Gastrocnemius medialis (tissue), 4 donors: Measurements from ENCODE around the gene CTBS. TPM values are rescaled to one million over a fixed set of nuclear protein-coding genes. Genes with fewer than 3 reads are reported as not detected.
A peak's percentile ranks its signal among the peaks of the same experiment; 100 is the strongest.

Experiments
- ATAC-seq, 2 donors: fragments of 150-250 bp; one replicate each; pipeline ENCODE4 v1.9.1; 2016
- DNase-seq, 2 donors: peaks; one replicate each; pipeline ENCODE4 v3.0.0-alpha.2; 2019
- H3K27ac ChIP-seq, 4 donors: fragments of 200-600 bp; sonication (generic); 1 replicate in 1 of 4; 2 replicates in 3 of 4; pipeline ENCODE4 v1.5.1; 2016 to 2018; ENCODE audit warnings: mild to moderate bottlenecking in 2 of 4, moderate library complexity in 1 of 4
- H3K27me3 ChIP-seq, 3 donors: fragments of 200-600 bp; sonication (generic) in 2 of 3; 1 replicate in 1 of 3; 2 replicates in 2 of 3; pipeline versions ENCODE4 v1.5.1 to v1.6.0; 2016 to 2019; ENCODE audit warnings: mild to moderate bottlenecking in 1 of 3, moderate library complexity in 1 of 3
- H3K36me3 ChIP-seq, 2 donors: fragments of 200-600 bp; sonication (generic) in 1 of 2; one replicate each; pipeline ENCODE4 v1.5.1; 2017 to 2018
- H3K4me1 ChIP-seq, 2 donors: fragments of 200-600 bp; sonication (generic) in 1 of 2; one replicate each; pipeline ENCODE4 v1.5.1; 2016 to 2017; ENCODE audit warnings: mild to moderate bottlenecking in 2 of 2
- H3K4me3 ChIP-seq, 4 donors: fragments of 200-600 bp; sonication (generic) in 3 of 4; 1 replicate in 1 of 4; 2 replicates in 3 of 4; pipeline ENCODE4 v1.5.1; 2016 to 2019; ENCODE audit warnings: mild to moderate bottlenecking in 2 of 4
- H3K9me3 ChIP-seq, 3 donors: fragments of 200-600 bp; sonication (generic) in 2 of 3; 1 replicate in 1 of 3; 2 replicates in 2 of 3; pipeline ENCODE4 v1.5.1; 2016 to 2019
- POLR2A ChIP-seq, 2 donors: fragments of 450-650 bp; IDR thresholded peaks; one replicate each; pipeline ENCODE4 v1.6.1; 2017; ENCODE audit warnings: antibody characterized with exemption in 2 of 2, mild to moderate bottlenecking in 2 of 2, moderate library complexity in 2 of 2
- in situ Hi-C, 4 donors: fragments of 200-750 bp; cut with MboI; loops; one replicate each; pipeline versions ENCODE4 v1.15.0 to v1.8.0; 2017; ENCODE audit warnings: low sequenced_read_pairs in 4 of 4
- intact Hi-C: fragments of 100-400 bp; cut with DNase I; formaldehyde crosslinking; loops from one replicate; pipeline ENCODE4 v1.15.1; 2023; ENCODE audit warnings: low total_unique reads
- total RNA-seq, 4 donors: library from RNA; depleted of rRNA; stranded (reverse); fragments of >200 nt; gene quantifications; one replicate each; pipeline versions ENCODE4 v1.1.0 to v1.2.3, GENCODE V29; 2016
- TF ChIP-seq, protein P1 (sequence below), 5 experiments: fragments of 450-650 bp in 3 of 5; fragments of 200-600 bp in 2 of 5; sonication (generic) in 2 of 5; IDR thresholded peaks in 4 of 5; conservative IDR thresholded peaks in 1 of 5; 1 replicate in 4 of 5; 2 replicates in 1 of 5; pipeline ENCODE4 v1.5.1; 2016 to 2019; ENCODE audit warnings: antibody characterized with exemption in 5 of 5, mild to moderate bottlenecking in 3 of 5, moderate library complexity in 3 of 5

Gene CTBS
- total RNA-seq, 4 donors from 2014 or later: 4.0 to 6.6 (median 4.7) TPM

DNA sequence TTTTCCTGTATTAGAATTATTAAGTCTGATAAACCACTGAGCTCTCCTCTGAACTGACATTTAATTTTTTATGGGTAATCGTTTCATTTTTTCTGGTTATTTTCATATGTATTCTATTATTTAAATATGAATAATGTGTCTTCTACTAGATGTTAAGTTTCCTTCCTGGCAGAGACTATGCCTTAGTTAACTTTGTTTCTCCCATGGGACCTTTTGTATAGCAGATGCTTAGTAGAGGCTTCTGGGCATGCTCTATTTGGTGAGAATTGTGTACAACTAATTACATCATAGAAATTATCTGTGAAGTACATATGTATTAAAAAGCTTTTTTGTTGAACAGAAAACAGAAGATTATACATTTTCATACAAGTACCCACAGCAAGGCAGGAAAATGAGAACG is 23.4 kb downstream of the CTBS start:
- no peak for ATAC-seq
- intact Hi-C loops: no loop called here
- TF ChIP-seq, protein P1, sequence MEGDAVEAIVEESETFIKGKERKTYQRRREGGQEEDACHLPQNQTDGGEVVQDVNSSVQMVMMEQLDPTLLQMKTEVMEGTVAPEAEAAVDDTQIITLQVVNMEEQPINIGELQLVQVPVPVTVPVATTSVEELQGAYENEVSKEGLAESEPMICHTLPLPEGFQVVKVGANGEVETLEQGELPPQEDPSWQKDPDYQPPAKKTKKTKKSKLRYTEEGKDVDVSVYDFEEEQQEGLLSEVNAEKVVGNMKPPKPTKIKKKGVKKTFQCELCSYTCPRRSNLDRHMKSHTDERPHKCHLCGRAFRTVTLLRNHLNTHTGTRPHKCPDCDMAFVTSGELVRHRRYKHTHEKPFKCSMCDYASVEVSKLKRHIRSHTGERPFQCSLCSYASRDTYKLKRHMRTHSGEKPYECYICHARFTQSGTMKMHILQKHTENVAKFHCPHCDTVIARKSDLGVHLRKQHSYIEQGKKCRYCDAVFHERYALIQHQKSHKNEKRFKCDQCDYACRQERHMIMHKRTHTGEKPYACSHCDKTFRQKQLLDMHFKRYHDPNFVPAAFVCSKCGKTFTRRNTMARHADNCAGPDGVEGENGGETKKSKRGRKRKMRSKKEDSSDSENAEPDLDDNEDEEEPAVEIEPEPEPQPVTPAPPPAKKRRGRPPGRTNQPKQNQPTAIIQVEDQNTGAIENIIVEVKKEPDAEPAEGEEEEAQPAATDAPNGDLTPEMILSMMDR (IDR thresholded peaks at IDR 0.05 in 4 of 5, conservative IDR thresholded peaks at IDR 0.05 in 1 of 5): no peak
- no peak for TF ChIP-seq POLR2A (IDR thresholded peaks at IDR 0.05)

GRCh38 chr1:84541679-84542078 is 32.6 kb downstream of the CTBS start:
- Histone ChIP-seq H3K4me3 (no peak overlapping the region), H3K4me1 (no peaks in the 10 kb centered on the region), H3K27me3 (no peaks in the 10 kb centered on the region), H3K9me3 (no peaks in the 10 kb centered on the region), H3K36me3 (peaks cover 0 to 4% of the 10 kb centered on the region in 2 donors), H3K27ac (no peak overlapping the region)
- no peak for TF ChIP-seq POLR2A (IDR thresholded peaks at IDR 0.05)
- TF ChIP-seq, protein P1 (IDR thresholded peaks at IDR 0.05 in 4 of 5, conservative IDR thresholded peaks at IDR 0.05 in 1 of 5): peak in 1 of 5 experiments; percentile 6
- DNase-seq (no peak), ATAC-seq (no peak)
- in situ Hi-C loops (no loop called here), intact Hi-C loops (no loop called here)

More for the DNA sequence above, 23.4 kb downstream of the CTBS start:
- DNase-seq: no peak
- H3K4me3 ChIP-seq: no peak overlapping the region
- H3K4me1 ChIP-seq: no peaks in the 10 kb centered on the region
- in situ Hi-C loops: no loop called here
- H3K9me3 ChIP-seq: no peaks in the 10 kb centered on the region
- H3K27me3 ChIP-seq: no peaks in the 10 kb centered on the region
- no peaks in the 10 kb centered on the region for H3K36me3 ChIP-seq
- no peak overlapping the region for H3K27ac ChIP-seq

GRCh38 chr1:84540759-84541158 is 33.5 kb downstream of the CTBS start:
- H3K27ac ChIP-seq: no peak overlapping the region
- H3K4me1 ChIP-seq: no peaks in the 10 kb centered on the region
- no peaks in the 10 kb centered on the region for H3K27me3 ChIP-seq
- ATAC-seq (no peak), DNase-seq (no peak)
- no peak overlapping the region for H3K4me3 ChIP-seq
- no peaks in the 10 kb centered on the region for H3K9me3 ChIP-seq
- TF ChIP-seq, protein P1 (IDR thresholded peaks at IDR 0.05 in 4 of 5, conservative IDR thresholded peaks at IDR 0.05 in 1 of 5): no peak
- TF ChIP-seq POLR2A (IDR thresholded peaks at IDR 0.05): no peak
- intact Hi-C loops (no loop called here), in situ Hi-C loops (no loop called here)
- H3K36me3 ChIP-seq: peaks cover 0 to 4% of the 10 kb centered on the region in 2 donors

GRCh38 chr1:84539972-84540371 is 34.3 kb downstream of the CTBS start:
- no peak for DNase-seq
- TF ChIP-seq, protein P1 (IDR thresholded peaks at IDR 0.05 in 4 of 5, conservative IDR thresholded peaks at IDR 0.05 in 1 of 5): no peak
- no peak for TF ChIP-seq POLR2A (IDR thresholded peaks at IDR 0.05)
- no peaks in the 10 kb centered on the region for H3K27me3 ChIP-seq
- no peak overlapping the region for H3K4me3 ChIP-seq
- in situ Hi-C loops (no loop called here), intact Hi-C loops (no loop called here)
- ATAC-seq: no peak
- no peaks in the 10 kb centered on the region for H3K9me3 ChIP-seq
- H3K4me1 ChIP-seq: no peaks in the 10 kb centered on the region
- peaks cover 0 to 4% of the 10 kb centered on the region in 2 donors for H3K36me3 ChIP-seq
- no peak overlapping the region for H3K27ac ChIP-seq

DNA sequence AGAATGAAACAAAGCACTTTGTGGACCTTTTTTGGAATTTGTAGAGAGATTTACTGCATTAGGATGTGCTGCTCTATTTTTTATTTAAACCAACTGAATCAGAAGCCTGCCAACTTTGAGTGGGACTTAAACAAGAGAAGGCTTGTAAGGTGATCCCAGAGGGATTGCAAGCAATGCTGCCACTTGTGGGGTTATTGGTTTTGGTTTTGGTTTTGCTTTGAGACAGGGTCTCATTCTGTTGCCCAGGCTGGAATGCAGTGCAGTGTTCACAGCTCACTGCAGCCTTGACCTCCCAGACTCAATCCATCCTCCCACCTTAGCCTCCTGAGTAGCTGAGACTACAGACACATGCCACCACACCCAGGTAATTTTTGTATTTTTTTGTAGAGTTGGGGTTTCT is 35.6 kb downstream of the CTBS start:
- no peaks in the 10 kb centered on the region for H3K27me3 ChIP-seq
- in situ Hi-C loops: no loop called here
- ATAC-seq: no peak

More for the DNA sequence above, 35.6 kb downstream of the CTBS start:
- no peak overlapping the region for H3K27ac ChIP-seq
- H3K36me3 ChIP-seq: peaks cover 0 to 4% of the 10 kb centered on the region in 2 donors
- no peaks in the 10 kb centered on the region for H3K9me3 ChIP-seq
- TF ChIP-seq POLR2A (IDR thresholded peaks at IDR 0.05): no peak
- TF ChIP-seq, protein P1 (IDR thresholded peaks at IDR 0.05 in 4 of 5, conservative IDR thresholded peaks at IDR 0.05 in 1 of 5): no peak
- no peak overlapping the region for H3K4me3 ChIP-seq
- no peaks in the 10 kb centered on the region for H3K4me1 ChIP-seq
- DNase-seq: no peak
- intact Hi-C loops: no loop called here
